ENCODE data around the gene TMEM92. TPM values are rescaled to one million over a fixed set of nuclear protein-coding genes. Genes with fewer than 3 reads are reported as not detected.
"Not testable (repeated sequence)": the region's sequence is repeated elsewhere in the genome, so short reads cannot be mapped to it uniquely, and the experiment has no call there.

TMEM92 gene
- polyA plus RNA-seq, 4 donors: 0.66 to 2.9 (median 1.9) TPM

GRCh38 chr17:50272711-50273653 lies 1.3 kb upstream of the TMEM92 start:
- DNase-seq (ENCODE audit: low read depth in 4 of 4, low spot score in 3 of 4): no peak

- no peak for DNase-seq (ENCODE audit: low read depth in 4 of 4, low spot score in 3 of 4)
Measured at GRCh38 chr17:50273654-50274040, 619 bp upstream of the TMEM92 start.

GRCh38 chr17:50274897-50275221 lies 593 bp downstream of the TMEM92 start:
- DNase-seq (ENCODE audit: low read depth in 4 of 4, low spot score in 3 of 4): no peak

GRCh38 chr17:50275279-50275678 lies 1.0 kb downstream of the TMEM92 start:
- no peak for DNase-seq (ENCODE audit: low read depth in 4 of 4, low spot score in 3 of 4)

GRCh38 chr17:50276588-50277356 lies 2.5 kb downstream of the TMEM92 start:
- DNase-seq (ENCODE audit: low read depth in 4 of 4, low spot score in 3 of 4): no peak

GRCh38 chr17:50277357-50277754 lies 3.1 kb downstream of the TMEM92 start:
- DNase-seq (ENCODE audit: low read depth in 4 of 4, low spot score in 3 of 4): no peak

GRCh38 chr17:50278526-50279180 lies 4.4 kb downstream of the TMEM92 start:
- DNase-seq (ENCODE audit: low read depth in 4 of 4, low spot score in 3 of 4): no peak

- DNase-seq (ENCODE audit: low read depth in 4 of 4, low spot score in 3 of 4): no peak
Measured at GRCh38 chr17:50279181-50279526, 4.9 kb downstream of the TMEM92 start.

GRCh38 chr17:50279639-50280038 lies 5.4 kb downstream of the TMEM92 start:
- no peak for DNase-seq (ENCODE audit: low read depth in 4 of 4, low spot score in 3 of 4)

GRCh38 chr17:50280068-50280467 lies 5.8 kb downstream of the TMEM92 start:
- no peak for DNase-seq (ENCODE audit: low read depth in 4 of 4, low spot score in 3 of 4)

- DNase-seq (ENCODE audit: low read depth in 4 of 4, low spot score in 3 of 4): no peak
Measured at GRCh38 chr17:50280801-50281441, 6.7 kb downstream of the TMEM92 start.

GRCh38 chr17:50281739-50282401 lies 7.6 kb downstream of the TMEM92 start:
- no peak for DNase-seq (ENCODE audit: low read depth in 4 of 4, low spot score in 3 of 4)

GRCh38 chr17:50283246-50283645 lies 9.0 kb downstream of the TMEM92 start:
- DNase-seq (ENCODE audit: low read depth in 4 of 4, low spot score in 3 of 4): no peak

GRCh38 chr17:50283714-50284113 lies 9.4 kb downstream of the TMEM92 start:
- no peak for DNase-seq (ENCODE audit: low read depth in 4 of 4, low spot score in 3 of 4)

GRCh38 chr17:50285941-50286340 lies 11.7 kb downstream of the TMEM92 start:
- DNase-seq (ENCODE audit: low read depth in 4 of 4, low spot score in 3 of 4): no peak

GRCh38 chr17:50287302-50287701 lies 13.0 kb downstream of the TMEM92 start:
- DNase-seq (ENCODE audit: low read depth in 4 of 4, low spot score in 3 of 4): not testable (repeated sequence)

- DNase-seq (ENCODE audit: low read depth in 4 of 4, low spot score in 3 of 4): no peak
Measured at GRCh38 chr17:50288306-50288705, 14.0 kb downstream of the TMEM92 start.

GRCh38 chr17:50289278-50289677 lies 15.0 kb downstream of the TMEM92 start:
- DNase-seq (ENCODE audit: low read depth in 4 of 4, low spot score in 3 of 4): no peak

GRCh38 chr17:50289991-50290702 lies 15.9 kb downstream of the TMEM92 start:
- no peak for DNase-seq (ENCODE audit: low read depth in 4 of 4, low spot score in 3 of 4)

GRCh38 chr17:50290933-50291332 lies 16.7 kb downstream of the TMEM92 start:
- no peak for DNase-seq (ENCODE audit: low read depth in 4 of 4, low spot score in 3 of 4)

Data from left renal pelvis (tissue), 4 donors.